SK-N-DZ (cell line): ENCODE results near the gene SLC2A3.

Source experiments
- small RNA-seq, 2 experiments: library from RNA; depleted of rRNA; stranded (forward); fragments of <200 nt; gene quantifications; one replicate each; pipeline ENCODE3, GENCODE V24; 2014

The SLC2A3 gene

Small RNAs within 50 kb of the gene (small RNA-seq; reads per million reads assigned to genes)
- 0 reads per million in 2 experiments for gene RF00019
